Caco-2 (cell line): ENCODE measurements around the gene COL21A1. TPM values are rescaled to one million over a fixed set of nuclear protein-coding genes. Genes with fewer than 3 reads are reported as not detected.

ENCODE experiments used
- BruUV-seq: library from RNA; stranded (reverse); fragments of 400-500 nt; replicated peaks from 2 replicates; lab custom pipeline; 2021; lab: Mats Ljungman, UMichigan
- CTCF ChIA-PET: fragments of 300-600 bp; sonication (Branson Sonifier 250); formaldehyde crosslinking; loops from one replicate; lab custom pipeline; 2022; ENCODE audit warnings: antibody characterized with exemption; lab: Charles Lee
- POLR2A ChIA-PET: fragments of 300-600 bp; sonication (Branson Sonifier 250); formaldehyde crosslinking; loops from one replicate; lab custom pipeline; 2022; ENCODE audit warnings: antibody characterized with exemption; lab: Charles Lee
- DNase-seq, 2 experiments: peaks; one replicate each; pipeline versions ENCODE4 v3.0.0 to v3.0.0-alpha.2; 2020 to 2022
- H3K27me3 ChIP-seq: replicated peaks from 2 replicates; pipeline ENCODE4 v1.6.0; 2011; ENCODE audit warnings: low read length; ENCODE audit not compliant: control insufficient read depth, insufficient read depth
- H3K36me3 ChIP-seq: 2 replicates; pipeline ENCODE4 v1.5.1; 2011; ENCODE audit warnings: low read length; ENCODE audit not compliant: control insufficient read depth, insufficient read depth
- H3K4me1 ChIP-seq: fragments of 250-450 bp; sonication (Bioruptor Pico); 2 replicates; pipeline ENCODE4 v1.5.1; 2020; ENCODE audit warnings: mild to moderate bottlenecking
- H3K4me3 ChIP-seq: 2 replicates; pipeline ENCODE4 v1.5.1; 2011; ENCODE audit warnings: low read depth, mild to moderate bottlenecking, control low read depth, low read length
- H3K9me3 ChIP-seq: fragments of 250-450 bp; sonication (Bioruptor Pico); 2 replicates; pipeline ENCODE4 v1.5.1; 2020; ENCODE audit warnings: mild to moderate bottlenecking, moderate library complexity
- H3K27ac Mint-ChIP-seq: one replicate; pipeline ENCODE4 v1.8.0; 2022; ENCODE audit warnings: mixed read lengths; ENCODE audit not compliant: unreplicated experiment
- H3K27me3 Mint-ChIP-seq: one replicate; pipeline ENCODE4 v1.8.0; 2022; ENCODE audit warnings: mixed read lengths; ENCODE audit not compliant: insufficient read depth, unreplicated experiment
- H3K36me3 Mint-ChIP-seq: one replicate; pipeline ENCODE4 v1.8.0; 2022; ENCODE audit warnings: mild to moderate bottlenecking, mixed read lengths; ENCODE audit not compliant: insufficient read depth, unreplicated experiment
- H3K4me1 Mint-ChIP-seq: one replicate; pipeline ENCODE4 v1.8.0; 2022; ENCODE audit warnings: low read depth, mixed read lengths; ENCODE audit not compliant: unreplicated experiment
- H3K4me3 Mint-ChIP-seq: one replicate; pipeline ENCODE4 v1.8.0; 2022; ENCODE audit warnings: mild to moderate bottlenecking, moderate library complexity, mixed read lengths; ENCODE audit not compliant: unreplicated experiment
- H3K9me3 Mint-ChIP-seq: one replicate; pipeline ENCODE4 v1.8.0; 2022; ENCODE audit warnings: mixed read lengths; ENCODE audit not compliant: unreplicated experiment
- intact Hi-C: fragments of 100-400 bp; cut with micrococcal nuclease; formaldehyde crosslinking; loops from one replicate; pipeline ENCODE4 v1.10.0; 2022; ENCODE audit not compliant: unreplicated experiment
- total RNA-seq: library from RNA; stranded (reverse); gene quantifications from 2 replicates; pipeline ENCODE4 v1.2.3, GENCODE V29; 2022
- TF ChIP-seq, protein P1 (sequence below), 2 experiments: fragments of 200-600 bp in 1 of 2; IDR thresholded peaks; 1 replicate in 1 of 2; 2 replicates in 1 of 2; pipeline versions ENCODE4 v1.5.1 to v1.8.0; 2011 to 2022; ENCODE audit warnings: antibody characterized with exemption in 1 of 2, control low read depth in 1 of 2, inconsistent platforms in 1 of 2, low read depth in 1 of 2, low read length in 1 of 2, mild to moderate bottlenecking in 1 of 2, moderate library complexity in 1 of 2; ENCODE audit not compliant: insufficient read depth in 1 of 2, severe bottlenecking in 1 of 2, unreplicated experiment in 1 of 2

The COL21A1 gene
- total RNA-seq, 1 experiment from 2014 or later: 1.3 TPM

DNA sequence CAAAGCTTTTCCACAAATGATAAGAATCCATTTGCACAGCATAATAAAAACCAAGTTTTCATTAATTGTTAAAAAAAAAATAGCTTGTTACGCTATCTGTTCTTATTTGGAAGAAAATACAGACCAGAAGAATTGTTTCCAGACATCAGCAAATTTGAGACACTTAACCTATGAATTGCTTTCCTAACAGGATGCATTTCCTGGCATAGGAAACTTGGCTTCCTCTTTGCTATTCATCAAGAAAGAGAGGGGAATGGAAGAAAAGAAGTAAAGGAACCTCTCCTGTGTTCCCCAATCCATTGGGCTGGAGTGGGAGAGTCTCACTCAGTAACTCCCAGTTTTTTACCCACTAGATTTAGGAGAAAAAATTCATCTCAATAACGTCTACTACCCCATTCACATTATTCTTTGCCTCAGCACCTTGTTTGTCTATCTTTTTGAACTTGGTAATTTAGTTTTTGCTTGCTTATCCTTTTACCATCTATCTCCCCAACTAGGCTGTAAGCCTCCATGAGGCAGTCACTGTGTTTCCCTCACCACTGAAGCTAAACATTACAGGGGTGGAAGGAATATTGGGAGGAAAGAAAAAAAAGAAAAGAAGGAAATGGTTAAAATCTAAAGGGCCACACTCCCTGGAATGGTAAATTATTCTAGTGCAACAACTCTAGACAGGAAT lies 150.3 kb downstream of the COL21A1 start:
- TF ChIP-seq, protein P1, sequence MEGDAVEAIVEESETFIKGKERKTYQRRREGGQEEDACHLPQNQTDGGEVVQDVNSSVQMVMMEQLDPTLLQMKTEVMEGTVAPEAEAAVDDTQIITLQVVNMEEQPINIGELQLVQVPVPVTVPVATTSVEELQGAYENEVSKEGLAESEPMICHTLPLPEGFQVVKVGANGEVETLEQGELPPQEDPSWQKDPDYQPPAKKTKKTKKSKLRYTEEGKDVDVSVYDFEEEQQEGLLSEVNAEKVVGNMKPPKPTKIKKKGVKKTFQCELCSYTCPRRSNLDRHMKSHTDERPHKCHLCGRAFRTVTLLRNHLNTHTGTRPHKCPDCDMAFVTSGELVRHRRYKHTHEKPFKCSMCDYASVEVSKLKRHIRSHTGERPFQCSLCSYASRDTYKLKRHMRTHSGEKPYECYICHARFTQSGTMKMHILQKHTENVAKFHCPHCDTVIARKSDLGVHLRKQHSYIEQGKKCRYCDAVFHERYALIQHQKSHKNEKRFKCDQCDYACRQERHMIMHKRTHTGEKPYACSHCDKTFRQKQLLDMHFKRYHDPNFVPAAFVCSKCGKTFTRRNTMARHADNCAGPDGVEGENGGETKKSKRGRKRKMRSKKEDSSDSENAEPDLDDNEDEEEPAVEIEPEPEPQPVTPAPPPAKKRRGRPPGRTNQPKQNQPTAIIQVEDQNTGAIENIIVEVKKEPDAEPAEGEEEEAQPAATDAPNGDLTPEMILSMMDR (IDR thresholded peaks at IDR 0.05; ENCODE audit: insufficient read depth in 1 of 2, low read depth in 1 of 2, low read length in 1 of 2, severe bottlenecking in 1 of 2, unreplicated experiment in 1 of 2): no peak
- H3K9me3 ChIP-seq: no peaks in the 10 kb centered on the region
- intact Hi-C loops: no loop called here

DNA sequence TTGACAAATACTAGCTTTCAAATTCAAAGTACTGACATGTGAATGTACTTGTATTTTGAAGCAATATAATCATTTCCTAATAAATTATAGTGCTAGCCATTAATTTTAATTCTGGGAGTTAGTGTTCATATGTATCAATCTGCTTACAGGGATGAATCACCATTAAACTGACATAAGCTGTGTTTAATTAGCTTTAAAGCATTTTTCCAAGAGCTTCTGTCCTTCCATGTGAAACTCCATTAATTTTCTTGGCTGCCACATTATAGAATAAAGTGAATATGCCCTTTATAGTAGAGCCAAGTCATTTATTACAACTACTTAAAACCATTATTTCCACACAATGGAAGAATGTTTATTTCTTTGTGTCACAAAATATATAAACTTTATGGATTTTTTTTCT lies 150.8 kb downstream of the COL21A1 start:
- TF ChIP-seq, protein P1 (IDR thresholded peaks at IDR 0.05; ENCODE audit: insufficient read depth in 1 of 2, low read depth in 1 of 2, low read length in 1 of 2, severe bottlenecking in 1 of 2, unreplicated experiment in 1 of 2): no peak
- intact Hi-C loops: no loop called here
- H3K4me1 Mint-ChIP-seq: no peaks in the 10 kb centered on the region
- Histone ChIP-seq H3K4me3 (no peak overlapping the region), H3K9me3 (no peaks in the 10 kb centered on the region), H3K27me3 (no peaks in the 10 kb centered on the region), H3K4me1 (peaks cover 2% of the 10 kb centered on the region), H3K36me3 (no peaks in the 10 kb centered on the region)
- ChIA-PET CTCF (no interaction called here), POLR2A (no interaction called here)
- H3K36me3 Mint-ChIP-seq: no peaks in the 10 kb centered on the region
- no peak overlapping the region for H3K27ac Mint-ChIP-seq
- no peak for DNase-seq
- H3K4me3 Mint-ChIP-seq: no peak overlapping the region
- H3K27me3 Mint-ChIP-seq: no peaks in the 10 kb centered on the region
- peaks cover 17% of the 10 kb centered on the region for H3K9me3 Mint-ChIP-seq
- no TSS peak for BruUV-seq

More for the DNA sequence above, 150.3 kb downstream of the COL21A1 start:
- Histone ChIP-seq H3K4me1 (no peaks in the 10 kb centered on the region), H3K27me3 (no peaks in the 10 kb centered on the region), H3K4me3 (no peak overlapping the region), H3K36me3 (no peaks in the 10 kb centered on the region)
- DNase-seq: no peak
- no peak overlapping the region for H3K4me3 Mint-ChIP-seq
- H3K9me3 Mint-ChIP-seq: peaks cover 17% of the 10 kb centered on the region
- ChIA-PET CTCF (no interaction called here), POLR2A (no interaction called here)
- H3K27ac Mint-ChIP-seq: no peak overlapping the region
- no peaks in the 10 kb centered on the region for H3K36me3 Mint-ChIP-seq
- H3K4me1 Mint-ChIP-seq: no peaks in the 10 kb centered on the region
- H3K27me3 Mint-ChIP-seq: no peaks in the 10 kb centered on the region
- BruUV-seq: no TSS peak

DNA sequence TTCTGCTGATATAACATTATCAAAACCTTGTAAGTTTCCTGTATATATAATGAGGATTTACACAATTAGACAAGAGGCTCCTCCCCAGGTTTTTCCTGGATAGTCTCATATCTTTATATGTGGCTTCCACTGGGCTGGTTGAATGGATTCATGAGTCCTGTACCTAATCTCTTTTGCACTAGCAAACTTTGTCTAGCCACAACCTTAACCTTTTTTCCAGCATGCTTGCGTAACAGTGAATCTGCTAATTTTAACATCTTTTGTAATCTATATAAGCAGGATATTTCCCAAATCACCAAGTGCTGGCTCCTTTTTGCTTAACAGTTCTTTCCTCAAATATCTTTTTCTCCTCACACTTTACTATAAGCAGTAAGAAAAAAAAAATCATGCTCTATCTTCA lies 153.6 kb downstream of the COL21A1 start:
- intact Hi-C loops: no loop called here

More for the DNA sequence above, 153.6 kb downstream of the COL21A1 start:
- H3K4me3 ChIP-seq: no peak overlapping the region
- H3K4me3 Mint-ChIP-seq: no peak overlapping the region
- BruUV-seq: no TSS peak
- H3K27ac Mint-ChIP-seq: no peak overlapping the region
- H3K27me3 Mint-ChIP-seq: no peaks in the 10 kb centered on the region
- H3K36me3 Mint-ChIP-seq: no peaks in the 10 kb centered on the region
- TF ChIP-seq, protein P1 (IDR thresholded peaks at IDR 0.05; ENCODE audit: insufficient read depth in 1 of 2, low read depth in 1 of 2, low read length in 1 of 2, severe bottlenecking in 1 of 2, unreplicated experiment in 1 of 2): no peak
- ChIA-PET CTCF (no interaction called here), POLR2A (no interaction called here)
- H3K4me1 ChIP-seq: peaks cover 11% of the 10 kb centered on the region
- peaks cover 7% of the 10 kb centered on the region for H3K9me3 Mint-ChIP-seq
- H3K9me3 ChIP-seq: no peaks in the 10 kb centered on the region
- H3K27me3 ChIP-seq: no peaks in the 10 kb centered on the region
- no peak for DNase-seq
- no peaks in the 10 kb centered on the region for H3K4me1 Mint-ChIP-seq
- H3K36me3 ChIP-seq: no peaks in the 10 kb centered on the region
